GM19099 (cell line): Measurements from ENCODE around the gene KLHL35.

Experiments used
- POLR2A ChIP-seq: IDR thresholded peaks from 3 replicates; pipeline ENCODE4 v1.6.1; 2011; ENCODE audit warnings: low read depth; ENCODE audit not compliant: insufficient read length; ENCODE audit errors: extremely low read depth

Gene KLHL35

GRCh38 chr11:75437966-75438659 is 5.1 kb upstream of the KLHL35 start:
- TF ChIP-seq POLR2A = no peak

GRCh38 chr11:75436806-75437205 is 3.8 kb upstream of the KLHL35 start:
- no peak for TF ChIP-seq POLR2A

GRCh38 chr11:75435571-75435925 is 2.5 kb upstream of the KLHL35 start:
- no peak for TF ChIP-seq POLR2A

- TF ChIP-seq POLR2A = no peak
Observed at GRCh38 chr11:75434886-75435570, 2.0 kb upstream of the KLHL35 start.

GRCh38 chr11:75434051-75434450 is 1.0 kb upstream of the KLHL35 start:
- TF ChIP-seq POLR2A = no peak

- no peak for TF ChIP-seq POLR2A
Observed at GRCh38 chr11:75433443-75433842, 440 bp upstream of the KLHL35 start.

GRCh38 chr11:75431533-75432525 is 1.2 kb downstream of the KLHL35 start:
- no peak for TF ChIP-seq POLR2A

- no peak for TF ChIP-seq POLR2A
Observed at GRCh38 chr11:75430714-75431532, 2.1 kb downstream of the KLHL35 start.

- no peak for TF ChIP-seq POLR2A
Observed at GRCh38 chr11:75429902-75430713, 2.9 kb downstream of the KLHL35 start.

GRCh38 chr11:75429641-75429901 is 3.4 kb downstream of the KLHL35 start:
- no peak for TF ChIP-seq POLR2A

GRCh38 chr11:75428989-75429640 is 3.9 kb downstream of the KLHL35 start:
- no peak for TF ChIP-seq POLR2A

- TF ChIP-seq POLR2A = no peak
Observed at GRCh38 chr11:75428281-75428724, 4.7 kb downstream of the KLHL35 start.

GRCh38 chr11:75427181-75427580 is 5.8 kb downstream of the KLHL35 start:
- TF ChIP-seq POLR2A = no peak
